ENCODE data around the gene AP5Z1.

DNA sequence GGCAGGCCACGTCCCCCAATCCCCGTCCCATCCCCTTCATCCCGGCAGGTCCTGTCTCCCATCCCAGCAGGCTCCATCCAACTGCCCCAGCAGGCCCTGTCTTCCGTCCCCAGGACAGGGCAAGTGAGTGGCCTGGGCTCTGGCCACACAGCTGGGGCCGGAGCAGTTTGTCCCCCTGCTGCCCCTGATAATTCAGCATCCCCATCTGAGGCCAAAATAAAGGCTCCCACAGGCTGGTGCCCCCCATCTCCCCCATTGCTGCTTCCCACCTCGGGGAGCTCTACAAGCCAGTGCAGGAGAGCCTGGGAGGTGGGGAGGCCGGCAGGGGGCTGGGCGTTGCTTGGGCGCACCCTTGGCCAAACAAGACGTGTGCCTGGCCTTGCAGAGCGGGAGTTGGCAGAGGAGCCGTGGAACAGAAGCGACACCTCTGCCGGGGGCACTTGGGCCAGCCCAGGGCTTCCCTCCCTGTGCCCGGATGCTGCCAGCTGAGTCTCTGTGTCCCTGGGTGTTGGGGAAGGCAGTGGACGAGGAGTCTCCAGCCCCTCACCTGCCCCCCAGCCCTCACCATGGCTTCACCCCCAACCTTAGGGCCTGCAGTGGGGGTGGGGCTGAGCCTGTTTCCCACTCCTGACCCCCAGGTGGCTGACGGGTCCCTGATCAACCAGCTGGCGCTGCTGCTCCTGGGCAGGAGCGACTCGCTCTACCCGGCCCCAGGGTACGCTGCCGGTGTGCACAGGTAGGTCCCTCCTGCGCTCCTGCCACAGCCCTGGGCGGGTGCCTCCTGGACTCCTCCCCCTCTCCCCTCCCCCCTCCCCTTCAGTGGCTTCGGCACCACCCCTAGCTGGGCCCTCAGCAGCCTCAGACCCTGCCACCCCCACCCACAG is 14.0 kb downstream of the AP5Z1 start:
- TF ChIP-seq, protein P1, sequence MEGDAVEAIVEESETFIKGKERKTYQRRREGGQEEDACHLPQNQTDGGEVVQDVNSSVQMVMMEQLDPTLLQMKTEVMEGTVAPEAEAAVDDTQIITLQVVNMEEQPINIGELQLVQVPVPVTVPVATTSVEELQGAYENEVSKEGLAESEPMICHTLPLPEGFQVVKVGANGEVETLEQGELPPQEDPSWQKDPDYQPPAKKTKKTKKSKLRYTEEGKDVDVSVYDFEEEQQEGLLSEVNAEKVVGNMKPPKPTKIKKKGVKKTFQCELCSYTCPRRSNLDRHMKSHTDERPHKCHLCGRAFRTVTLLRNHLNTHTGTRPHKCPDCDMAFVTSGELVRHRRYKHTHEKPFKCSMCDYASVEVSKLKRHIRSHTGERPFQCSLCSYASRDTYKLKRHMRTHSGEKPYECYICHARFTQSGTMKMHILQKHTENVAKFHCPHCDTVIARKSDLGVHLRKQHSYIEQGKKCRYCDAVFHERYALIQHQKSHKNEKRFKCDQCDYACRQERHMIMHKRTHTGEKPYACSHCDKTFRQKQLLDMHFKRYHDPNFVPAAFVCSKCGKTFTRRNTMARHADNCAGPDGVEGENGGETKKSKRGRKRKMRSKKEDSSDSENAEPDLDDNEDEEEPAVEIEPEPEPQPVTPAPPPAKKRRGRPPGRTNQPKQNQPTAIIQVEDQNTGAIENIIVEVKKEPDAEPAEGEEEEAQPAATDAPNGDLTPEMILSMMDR (IDR thresholded peaks at IDR 0.05; ENCODE audit: borderline replicate concordance, extremely low read depth, low read length, poor library complexity, severe bottlenecking), result no peak
- no peak for TF ChIP-seq EZH2 (IDR thresholded peaks at IDR 0.05; ENCODE audit: borderline replicate concordance, low read depth, low read length, severe bottlenecking)

Measured in DND-41 (cell line).